ENCODE measurements around the gene MARCKSL1. TPM values are rescaled to one million over a fixed set of nuclear protein-coding genes. Genes with fewer than 3 reads are reported as not detected.

The MARCKSL1 gene
- total and polyA plus RNA-seq, 2 of the 13 experiments (the other 11 are each of a cell fraction or from before 2014, with no cell fraction given): 81.9 to 155 TPM

DNA sequence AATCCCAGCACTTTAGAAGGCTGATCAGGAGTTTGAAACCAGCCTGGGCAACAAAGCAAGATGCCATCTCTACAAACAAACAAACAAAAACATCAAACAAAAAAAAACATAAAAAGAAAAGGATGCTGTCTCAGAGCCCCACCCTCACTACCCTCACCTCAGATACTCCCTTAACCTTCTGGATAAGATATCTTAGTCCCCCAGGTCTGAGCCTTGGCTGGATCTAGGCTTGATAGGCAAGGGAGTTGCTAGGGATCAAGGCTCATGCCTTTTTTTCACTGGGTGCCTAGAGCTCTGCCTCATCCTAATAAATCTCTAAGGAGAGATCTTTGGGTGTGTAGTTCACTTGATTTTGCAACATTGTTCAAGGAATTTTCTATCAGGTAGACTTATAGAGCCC is 36.7 kb downstream of the MARCKSL1 start:
- H3K79me2 ChIP-seq (ENCODE audit: insufficient read depth, low read length): peaks cover 65% of the 10 kb centered on the region
- no peak overlapping the region for H3K4me3 ChIP-seq (replicated peaks in 1 of 3; ENCODE audit: insufficient read depth in 1 of 3, low read depth in 2 of 3, low read length in 3 of 3)
- intact Hi-C loops (cut with micrococcal nuclease; ENCODE audit: unreplicated experiment) (no loop called here), in situ Hi-C loops (cut with HindIII; ENCODE audit: extremely low pct_ligation_motif_present, low pct_unique_long_range_greater_than_20kb) (no loop called here)
- no peak overlapping the region for H3K9ac ChIP-seq (ENCODE audit: insufficient read depth, low read depth, low read length)
- peaks cover 4% of the 10 kb centered on the region; the same call in 1 of the 2 replicates for H4K20me1 ChIP-seq (ENCODE audit: insufficient read depth, low read length)
- CTCF ChIA-PET (ENCODE audit: low intra/inter-chr PET ratio, low total read pairs): no interaction called here
- no TSS peak for BruUV-seq (replicated peaks)
- no peak overlapping the region for H3K4me2 ChIP-seq (ENCODE audit: low read depth, low read length)
- ATAC-seq (no peak), DNase-seq (ENCODE audit: low spot score) (no peak), FAIRE-seq (no peak)
- POLR2A ChIA-PET: no interaction called here
- H3K27ac ChIP-seq (ENCODE audit: extremely low read length, insufficient read depth, low read length): no peak overlapping the region
- H3K4me1 ChIP-seq (ENCODE audit: insufficient read depth, low read length): peaks cover 43% of the 10 kb centered on the region
- H3K36me3 ChIP-seq (replicated peaks in 1 of 2; ENCODE audit: control insufficient read depth in 1 of 2, insufficient read depth in 2 of 2, low read length in 2 of 2): peaks cover 9 to 41% of the 10 kb centered on the region in 2 experiments; a peak in 4 of 5 replicates
- TF ChIP-seq KDM6A (CRISPR knock-in tag; IDR thresholded peaks at IDR 0.05; ENCODE audit: low read depth) (no peak), DZIP1 (CRISPR knock-in tag; IDR thresholded peaks at IDR 0.05) (no peak), ZNF407 (CRISPR knock-in tag; IDR thresholded peaks at IDR 0.05; ENCODE audit: not compliant biosample characterization) (no peak), DNMT1 (CRISPR knock-in tag; IDR thresholded peaks at IDR 0.05) (no peak), TFDP1 (CRISPR knock-in tag; IDR thresholded peaks at IDR 0.05; ENCODE audit: borderline replicate concordance) (no peak), MYC (CRISPR knock-in tag; IDR thresholded peaks at IDR 0.05; ENCODE audit: borderline replicate concordance) (no peak), CREB1 (IDR thresholded peaks at IDR 0.05) (no peak), CREB1 (CRISPR knock-in tag; IDR thresholded peaks at IDR 0.05) (no peak), ZNF451 (CRISPR knock-in tag; IDR thresholded peaks at IDR 0.05) (no peak), ZBTB7A (CRISPR knock-in tag; IDR thresholded peaks at IDR 0.05) (no peak), ZNF550 (CRISPR knock-in tag; IDR thresholded peaks at IDR 0.05; ENCODE audit: borderline replicate concordance) (no peak)
- TF ChIP-seq, protein P1, sequence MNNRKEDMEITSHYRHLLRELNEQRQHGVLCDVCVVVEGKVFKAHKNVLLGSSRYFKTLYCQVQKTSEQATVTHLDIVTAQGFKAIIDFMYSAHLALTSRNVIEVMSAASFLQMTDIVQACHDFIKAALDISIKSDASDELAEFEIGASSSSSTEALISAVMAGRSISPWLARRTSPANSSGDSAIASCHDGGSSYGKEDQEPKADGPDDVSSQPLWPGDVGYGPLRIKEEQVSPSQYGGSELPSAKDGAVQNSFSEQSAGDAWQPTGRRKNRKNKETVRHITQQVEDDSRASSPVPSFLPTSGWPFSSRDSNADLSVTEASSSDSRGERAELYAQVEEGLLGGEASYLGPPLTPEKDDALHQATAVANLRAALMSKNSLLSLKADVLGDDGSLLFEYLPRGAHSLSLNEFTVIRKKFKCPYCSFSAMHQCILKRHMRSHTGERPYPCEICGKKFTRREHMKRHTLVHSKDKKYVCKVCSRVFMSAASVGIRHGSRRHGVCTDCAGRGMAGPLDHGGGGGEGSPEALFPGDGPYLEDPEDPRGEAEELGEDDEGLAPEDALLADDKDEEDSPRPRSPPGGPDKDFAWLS (CRISPR knock-in tag; IDR thresholded peaks at IDR 0.05; ENCODE audit: borderline replicate concordance): no peak
- no peak overlapping the region for H2AFZ ChIP-seq (ENCODE audit: low read length)
- no peaks in the 10 kb centered on the region for H3K9me3 ChIP-seq (ENCODE audit: low read length)
- H3K27me3 ChIP-seq (ENCODE audit: control insufficient read depth in 1 of 2, insufficient read depth in 2 of 2, low read length in 2 of 2): no peaks in the 10 kb centered on the region

All from HepG2 (cell line).